Body of pancreas (tissue), 4 donors: Measurements from ENCODE around the gene MEN1.

ENCODE experiments used
- CTCF ChIP-seq, 7 experiments: fragments of 450-650 bp in 4 of 7; fragments of 200-600 bp in 3 of 7; sonication (generic) in 3 of 7; IDR thresholded peaks; one replicate each; pipeline ENCODE4 v1.5.1; 2016 to 2019; ENCODE audit warnings: antibody characterized with exemption in 7 of 7
- POLR2A ChIP-seq, 3 donors: fragments of 450-650 bp; IDR thresholded peaks; one replicate each; pipeline ENCODE4 v1.6.1; 2016; ENCODE audit warnings: antibody characterized with exemption in 3 of 3, mild to moderate bottlenecking in 2 of 3

GRCh38 chr11:64793271-64794160 is 16.8 kb downstream of the MEN1 start:
- TF ChIP-seq CTCF (IDR thresholded peaks at IDR 0.05) = no peak
- no peak for TF ChIP-seq POLR2A (IDR thresholded peaks at IDR 0.05)
